ENCODE results near the gene FAU. TPM values are rescaled to one million over a fixed set of nuclear protein-coding genes. Genes with fewer than 3 reads are reported as not detected.

The FAU gene
- total and polyA plus RNA-seq, 9 of the 15 experiments (the other 6 are each of a cell fraction or from before 2014, with no cell fraction given), result 433 to 1,827 (median 942) TPM

DNA sequence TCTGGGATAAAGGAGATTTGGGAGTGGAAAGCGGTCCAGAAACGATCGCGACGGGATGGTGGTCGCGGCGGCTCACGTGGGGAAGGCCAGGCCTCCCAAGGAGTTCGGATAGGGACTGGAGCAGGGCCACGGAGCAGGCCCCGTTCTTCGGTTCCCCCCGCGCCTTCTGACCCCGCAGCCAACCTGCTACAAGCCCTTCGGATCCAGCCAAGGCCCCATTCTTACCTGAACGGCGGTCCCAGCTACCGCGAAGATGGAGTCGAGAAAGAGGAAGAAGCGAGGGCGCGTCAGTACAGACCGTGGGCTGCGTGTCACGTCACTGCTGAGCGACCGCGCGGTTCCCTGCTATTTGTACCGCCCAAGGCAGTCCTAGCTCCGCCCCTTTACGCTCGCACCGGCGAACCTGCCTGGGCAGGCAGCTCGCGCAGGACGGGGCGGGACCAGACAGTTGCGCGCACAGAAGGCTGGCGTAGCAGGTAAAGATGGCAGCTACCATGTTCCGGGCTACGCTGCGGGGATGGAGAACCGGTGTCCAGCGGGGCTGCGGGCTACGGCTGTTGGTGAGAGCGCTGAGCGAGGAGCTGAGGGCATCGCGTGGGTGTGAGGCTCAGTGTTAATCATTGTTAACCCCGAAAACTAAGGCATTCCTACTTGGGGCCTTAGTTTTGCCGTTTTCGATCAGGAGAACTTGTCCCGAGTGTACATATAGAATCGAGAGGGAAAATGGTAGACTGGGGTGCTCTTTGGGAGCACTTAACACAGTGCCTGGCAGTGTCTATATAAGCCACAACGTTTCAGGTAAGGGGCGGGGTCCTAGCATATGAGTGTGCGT, at the start of gene FAU, which contains the start of gene MRPL49 (continued):
- TF ChIP-seq, protein P1, sequence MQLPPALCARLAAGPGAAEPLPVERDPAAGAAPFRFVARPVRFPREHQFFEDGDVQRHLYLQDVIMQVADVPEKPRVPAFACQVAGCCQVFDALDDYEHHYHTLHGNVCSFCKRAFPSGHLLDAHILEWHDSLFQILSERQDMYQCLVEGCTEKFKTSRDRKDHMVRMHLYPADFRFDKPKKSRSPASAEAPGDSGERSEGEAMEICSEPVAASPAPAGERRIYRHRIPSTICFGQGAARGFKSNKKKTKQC (CRISPR knock-in tag; IDR thresholded peaks at IDR 0.05), result 0 out of 2 replicates have a peak, but pooled peaks have one; percentile 19
- TF ChIP-seq, protein P2, sequence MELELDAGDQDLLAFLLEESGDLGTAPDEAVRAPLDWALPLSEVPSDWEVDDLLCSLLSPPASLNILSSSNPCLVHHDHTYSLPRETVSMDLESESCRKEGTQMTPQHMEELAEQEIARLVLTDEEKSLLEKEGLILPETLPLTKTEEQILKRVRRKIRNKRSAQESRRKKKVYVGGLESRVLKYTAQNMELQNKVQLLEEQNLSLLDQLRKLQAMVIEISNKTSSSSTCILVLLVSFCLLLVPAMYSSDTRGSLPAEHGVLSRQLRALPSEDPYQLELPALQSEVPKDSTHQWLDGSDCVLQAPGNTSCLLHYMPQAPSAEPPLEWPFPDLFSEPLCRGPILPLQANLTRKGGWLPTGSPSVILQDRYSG (tag; conservative IDR thresholded peaks at IDR 0.05; ENCODE audit: low read depth), result no peak
- no peak for TF ChIP-seq ZNF277 (CRISPR knock-in tag; IDR thresholded peaks at IDR 0.05; ENCODE audit: borderline replicate concordance)
- TF ChIP-seq CBFB (CRISPR knock-in tag; IDR thresholded peaks at IDR 0.05), result no peak
- no peak for TF ChIP-seq CBX5 (IDR thresholded peaks at IDR 0.05; ENCODE audit: borderline replicate concordance, low read depth)
- TF ChIP-seq MEF2A (IDR thresholded peaks at IDR 0.05; ENCODE audit: control insufficient read depth, low read depth, low read length), result no peak
- TF ChIP-seq, protein P3, sequence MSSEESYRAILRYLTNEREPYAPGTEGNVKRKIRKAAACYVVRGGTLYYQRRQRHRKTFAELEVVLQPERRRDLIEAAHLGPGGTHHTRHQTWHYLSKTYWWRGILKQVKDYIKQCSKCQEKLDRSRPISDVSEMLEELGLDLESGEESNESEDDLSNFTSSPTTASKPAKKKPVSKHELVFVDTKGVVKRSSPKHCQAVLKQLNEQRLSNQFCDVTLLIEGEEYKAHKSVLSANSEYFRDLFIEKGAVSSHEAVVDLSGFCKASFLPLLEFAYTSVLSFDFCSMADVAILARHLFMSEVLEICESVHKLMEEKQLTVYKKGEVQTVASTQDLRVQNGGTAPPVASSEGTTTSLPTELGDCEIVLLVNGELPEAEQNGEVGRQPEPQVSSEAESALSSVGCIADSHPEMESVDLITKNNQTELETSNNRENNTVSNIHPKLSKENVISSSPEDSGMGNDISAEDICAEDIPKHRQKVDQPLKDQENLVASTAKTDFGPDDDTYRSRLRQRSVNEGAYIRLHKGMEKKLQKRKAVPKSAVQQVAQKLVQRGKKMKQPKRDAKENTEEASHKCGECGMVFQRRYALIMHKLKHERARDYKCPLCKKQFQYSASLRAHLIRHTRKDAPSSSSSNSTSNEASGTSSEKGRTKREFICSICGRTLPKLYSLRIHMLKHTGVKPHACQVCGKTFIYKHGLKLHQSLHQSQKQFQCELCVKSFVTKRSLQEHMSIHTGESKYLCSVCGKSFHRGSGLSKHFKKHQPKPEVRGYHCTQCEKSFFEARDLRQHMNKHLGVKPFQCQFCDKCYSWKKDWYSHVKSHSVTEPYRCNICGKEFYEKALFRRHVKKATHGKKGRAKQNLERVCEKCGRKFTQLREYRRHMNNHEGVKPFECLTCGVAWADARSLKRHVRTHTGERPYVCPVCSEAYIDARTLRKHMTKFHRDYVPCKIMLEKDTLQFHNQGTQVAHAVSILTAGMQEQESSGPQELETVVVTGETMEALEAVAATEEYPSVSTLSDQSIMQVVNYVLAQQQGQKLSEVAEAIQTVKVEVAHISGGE (CRISPR knock-in tag; IDR thresholded peaks at IDR 0.05), result no peak
- TF ChIP-seq NFXL1 (CRISPR knock-in tag; IDR thresholded peaks at IDR 0.05), result no peak
